ENCODE measurements around the gene ACSL6.

Gene ACSL6

GRCh38 chr5:132000677-132001453, 10.6 kb downstream of the ACSL6 start:
- DNase-seq (ENCODE audit: low read depth) = no peak
- TF ChIP-seq CTCF (conservative IDR thresholded peaks at IDR 0.05; ENCODE audit: control insufficient read depth, insufficient read depth, low read depth, low read length) = no peak
- H3K4me3 ChIP-seq (ENCODE audit: control insufficient read depth, low read depth, low read length) = no peak overlapping the region

DNA sequence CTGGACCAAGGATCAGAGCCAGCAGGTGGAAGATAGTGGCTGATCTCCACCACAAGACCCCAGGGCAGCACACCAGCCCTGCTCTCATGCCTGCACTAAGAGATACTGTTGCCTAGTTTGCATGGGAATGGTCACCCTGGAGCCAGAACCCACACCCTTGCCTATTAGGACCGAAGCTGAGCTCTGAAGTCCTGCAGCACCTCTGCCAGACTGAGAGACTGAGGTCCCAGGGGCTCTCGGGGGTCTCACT, 11.3 kb downstream of the ACSL6 start:
- no peak for TF ChIP-seq CTCF (conservative IDR thresholded peaks at IDR 0.05; ENCODE audit: control insufficient read depth, insufficient read depth, low read depth, low read length)
- DNase-seq (ENCODE audit: low read depth) = no peak
- no peak overlapping the region for H3K4me3 ChIP-seq (ENCODE audit: control insufficient read depth, low read depth, low read length)

DNA sequence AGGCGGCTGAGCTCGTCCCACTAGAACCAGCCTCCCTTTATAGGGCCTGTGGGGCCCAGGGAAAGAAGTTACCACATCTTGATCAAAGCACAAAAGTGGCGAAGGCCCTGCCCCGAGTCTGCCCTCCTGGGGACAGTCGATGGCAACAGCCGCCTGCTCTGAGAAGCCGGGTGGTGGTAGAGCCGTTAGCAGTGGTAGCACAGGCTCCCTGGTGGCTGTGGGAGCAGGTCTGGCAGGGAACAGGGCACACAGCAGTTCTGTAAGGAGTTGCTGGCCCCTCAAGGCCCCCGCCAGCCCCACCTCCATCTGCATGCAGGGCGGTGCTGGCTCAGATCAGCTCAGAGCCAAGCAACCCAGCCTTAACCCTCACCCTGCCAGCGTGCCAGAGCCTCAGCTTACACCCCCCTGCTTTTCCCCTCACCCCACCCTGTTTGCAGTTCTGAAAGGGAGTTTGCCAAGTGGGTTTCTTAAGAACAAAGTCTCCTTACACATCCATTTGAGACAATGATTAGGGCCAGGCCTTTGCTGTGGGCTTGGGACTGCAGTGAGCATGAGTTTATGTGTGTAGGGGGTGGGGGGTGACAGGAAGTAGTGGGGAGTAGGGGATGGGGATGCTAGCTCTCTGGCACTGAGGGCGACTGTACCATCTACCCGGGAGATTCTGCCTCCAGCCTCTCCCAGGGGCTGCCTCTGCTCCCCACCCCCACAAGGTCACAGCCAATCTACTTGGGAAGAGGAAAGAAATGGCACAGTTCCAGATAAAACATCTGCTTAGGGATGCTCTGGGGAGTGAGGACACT, 11.8 kb downstream of the ACSL6 start:
- no peak for TF ChIP-seq CTCF (conservative IDR thresholded peaks at IDR 0.05; ENCODE audit: control insufficient read depth, insufficient read depth, low read depth, low read length)
- H3K4me3 ChIP-seq (ENCODE audit: control insufficient read depth, low read depth, low read length) = no peak overlapping the region

DNA sequence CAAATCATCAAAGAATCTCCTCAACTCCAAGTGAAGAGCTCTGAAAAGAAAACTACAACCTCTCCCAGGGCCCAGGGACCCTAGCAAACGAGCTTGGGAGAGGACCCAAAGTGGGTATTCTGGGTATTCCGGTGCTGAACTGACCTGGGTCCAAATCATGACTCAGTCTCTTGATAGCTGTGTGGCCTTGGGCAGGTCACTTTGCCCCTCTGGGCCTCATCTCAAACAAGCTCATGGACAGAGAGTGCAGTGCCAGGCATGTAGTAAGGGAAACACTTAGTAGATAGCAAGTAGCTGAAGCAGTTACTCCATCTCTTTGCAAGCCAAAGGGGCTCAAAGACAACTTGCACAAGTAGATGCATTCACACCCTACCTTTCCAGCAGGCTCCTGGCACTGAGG, 12.4 kb downstream of the ACSL6 start:
- no peak overlapping the region for H3K4me3 ChIP-seq (ENCODE audit: control insufficient read depth, low read depth, low read length)
- no peak for DNase-seq (ENCODE audit: low read depth)
- TF ChIP-seq CTCF (conservative IDR thresholded peaks at IDR 0.05; ENCODE audit: control insufficient read depth, insufficient read depth, low read depth, low read length) = no peak

More for the DNA sequence above, 11.8 kb downstream of the ACSL6 start:
- no peak for DNase-seq (ENCODE audit: low read depth)

DNA sequence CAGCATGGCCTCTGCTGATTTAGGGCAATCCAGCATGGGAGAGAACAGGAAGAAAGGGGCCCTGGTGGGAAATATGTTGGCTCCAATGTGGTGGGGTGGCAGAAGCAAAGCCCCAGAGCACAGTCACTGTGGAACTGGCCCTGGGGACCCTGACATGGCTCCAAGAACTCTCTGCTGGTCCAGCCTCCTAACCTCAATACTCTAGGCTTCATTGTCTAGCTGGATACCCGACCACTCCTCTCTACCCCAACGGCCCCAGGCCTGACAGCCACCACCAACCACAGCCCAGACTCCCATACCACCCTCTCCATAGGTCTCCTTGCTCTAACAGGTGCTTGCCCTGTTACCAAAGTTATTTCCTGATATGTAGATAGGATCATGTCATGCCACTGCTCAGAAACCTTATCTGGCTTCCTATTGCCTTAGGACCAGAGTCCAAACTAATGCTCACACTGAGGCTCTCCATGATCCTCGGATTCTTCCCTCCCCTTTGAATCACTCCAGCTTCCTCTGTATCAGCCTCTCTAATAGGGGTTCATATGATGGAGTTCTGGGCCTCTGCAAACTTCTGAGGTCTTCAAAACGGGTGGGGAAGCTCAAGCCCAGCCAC, 12.9 kb downstream of the ACSL6 start:
- no peak for DNase-seq (ENCODE audit: low read depth)
- H3K4me3 ChIP-seq (ENCODE audit: control insufficient read depth, low read depth, low read length) = no peak overlapping the region
- TF ChIP-seq CTCF (conservative IDR thresholded peaks at IDR 0.05; ENCODE audit: control insufficient read depth, insufficient read depth, low read depth, low read length) = no peak

DNA sequence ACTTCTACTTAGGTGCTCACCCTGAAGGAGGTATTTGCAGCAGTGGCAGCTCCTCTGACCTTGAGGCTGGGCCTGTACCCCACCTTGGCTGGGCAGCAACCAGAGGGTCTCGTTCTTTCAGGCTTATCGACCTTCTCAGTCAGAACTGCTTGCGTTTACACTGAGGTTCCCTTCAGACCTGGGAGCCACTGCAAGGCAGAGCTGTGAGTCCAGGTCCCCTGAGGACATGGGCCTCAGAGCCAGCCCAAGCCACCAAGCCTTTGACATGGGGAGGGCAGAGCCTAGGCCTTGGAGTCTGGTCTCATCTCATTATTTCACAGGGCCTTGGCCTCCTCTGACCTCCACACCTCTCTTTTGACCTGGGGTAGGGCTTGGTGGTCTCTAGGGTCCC, 13.7 kb downstream of the ACSL6 start:
- H3K4me3 ChIP-seq (ENCODE audit: control insufficient read depth, low read depth, low read length) = no peak overlapping the region
- TF ChIP-seq CTCF (conservative IDR thresholded peaks at IDR 0.05; ENCODE audit: control insufficient read depth, insufficient read depth, low read depth, low read length) = no peak
- no peak for DNase-seq (ENCODE audit: low read depth)

Measured in fibroblast of mammary gland (primary cell).